IPS-18a (cell line): Measurements from ENCODE around the gene AAK1.
"Not testable (repeated sequence)": the region's sequence is repeated elsewhere in the genome, so short reads cannot be mapped to it uniquely, and the experiment has no call there.

Source experiments
- H3K27ac ChIP-seq: one replicate; pipeline ENCODE4 v1.5.1; 2013; ENCODE audit warnings: low read length
- H3K27me3 ChIP-seq: one replicate; pipeline ENCODE4 v1.6.1; 2013; ENCODE audit warnings: mild to moderate bottlenecking, low read length; ENCODE audit not compliant: control insufficient read depth, insufficient read depth
- H3K36me3 ChIP-seq: one replicate; pipeline ENCODE4 v1.6.1; 2013; ENCODE audit warnings: low read depth, low read length; ENCODE audit not compliant: control insufficient read depth
- H3K4me1 ChIP-seq: one replicate; pipeline ENCODE4 v1.6.1; 2013; ENCODE audit warnings: low read depth, low read length; ENCODE audit not compliant: control insufficient read depth
- H3K4me3 ChIP-seq: one replicate; pipeline ENCODE4 v1.5.1; 2013; ENCODE audit warnings: low read length
- H3K9ac ChIP-seq: one replicate; pipeline ENCODE4 v1.6.1; 2013; ENCODE audit warnings: mild to moderate bottlenecking, low read length, moderate library complexity
- H3K9me3 ChIP-seq: one replicate; pipeline ENCODE4 v1.6.1; 2013; ENCODE audit warnings: low read depth, low read length; ENCODE audit not compliant: control insufficient read depth

The AAK1 gene

GRCh38 chr2:69436596-69436937 lies 207.0 kb downstream of the AAK1 start:
- Histone ChIP-seq H3K27me3 (no peaks in the 10 kb centered on the region), H3K9me3 (no peaks in the 10 kb centered on the region), H3K4me1 (peaks cover 22% of the 10 kb centered on the region), H3K4me3 (peak overlapping the region; percentile 87), H3K27ac (peak overlapping the region; percentile 13), H3K9ac (peak overlapping the region; percentile 67), H3K36me3 (no peaks in the 10 kb centered on the region)

- Histone ChIP-seq H3K4me1 (peaks cover 22% of the 10 kb centered on the region), H3K9ac (no peak overlapping the region), H3K9me3 (no peaks in the 10 kb centered on the region), H3K27me3 (no peaks in the 10 kb centered on the region), H3K27ac (no peak overlapping the region), H3K36me3 (no peaks in the 10 kb centered on the region), H3K4me3 (no peak overlapping the region)
These were observed 208.8 kb downstream of the AAK1 start for GRCh38 chr2:69434753-69435152.

GRCh38 chr2:69429491-69430183 lies 213.9 kb downstream of the AAK1 start:
- H3K4me1 ChIP-seq, result peaks cover 1% of the 10 kb centered on the region
- no peak overlapping the region for H3K4me3 ChIP-seq
- H3K9me3 ChIP-seq, result no peaks in the 10 kb centered on the region
- H3K9ac ChIP-seq, result no peak overlapping the region
- peaks cover 4% of the 10 kb centered on the region for H3K36me3 ChIP-seq
- H3K27ac ChIP-seq, result no peak overlapping the region
- no peaks in the 10 kb centered on the region for H3K27me3 ChIP-seq

- Histone ChIP-seq H3K27me3 (no peaks in the 10 kb centered on the region), H3K4me1 (no peaks in the 10 kb centered on the region), H3K4me3 (no peak overlapping the region), H3K9me3 (no peaks in the 10 kb centered on the region), H3K36me3 (peaks cover 4% of the 10 kb centered on the region), H3K9ac (no peak overlapping the region), H3K27ac (no peak overlapping the region)
These were observed 214.6 kb downstream of the AAK1 start for GRCh38 chr2:69428981-69429380.

- H3K27me3 ChIP-seq, result no peaks in the 10 kb centered on the region
- no peaks in the 10 kb centered on the region for H3K4me1 ChIP-seq
- H3K36me3 ChIP-seq, result peaks cover 10% of the 10 kb centered on the region
- no peak overlapping the region for H3K4me3 ChIP-seq
- H3K27ac ChIP-seq, result no peak overlapping the region
- H3K9ac ChIP-seq, result no peak overlapping the region
- no peaks in the 10 kb centered on the region for H3K9me3 ChIP-seq
These were observed 219.1 kb downstream of the AAK1 start for GRCh38 chr2:69424419-69424818.

GRCh38 chr2:69422198-69422597 lies 221.3 kb downstream of the AAK1 start:
- no peak overlapping the region for H3K4me3 ChIP-seq
- H3K36me3 ChIP-seq, result peaks cover 6% of the 10 kb centered on the region
- H3K9ac ChIP-seq, result no peak overlapping the region
- no peaks in the 10 kb centered on the region for H3K4me1 ChIP-seq
- no peak overlapping the region for H3K27ac ChIP-seq
- no peaks in the 10 kb centered on the region for H3K9me3 ChIP-seq
- no peaks in the 10 kb centered on the region for H3K27me3 ChIP-seq

- H3K4me1 ChIP-seq, H3K27ac ChIP-seq, H3K4me3 ChIP-seq, H3K36me3 ChIP-seq, H3K27me3 ChIP-seq, H3K9ac ChIP-seq, H3K9me3 ChIP-seq: not testable (repeated sequence)
These were observed 224.4 kb downstream of the AAK1 start for GRCh38 chr2:69419111-69419510.

GRCh38 chr2:69416147-69416546 lies 227.4 kb downstream of the AAK1 start:
- no peak overlapping the region for H3K27ac ChIP-seq
- H3K4me1 ChIP-seq, result no peaks in the 10 kb centered on the region
- peaks cover 10% of the 10 kb centered on the region for H3K36me3 ChIP-seq
- H3K9me3 ChIP-seq, result no peaks in the 10 kb centered on the region
- H3K27me3 ChIP-seq, result no peaks in the 10 kb centered on the region
- no peak overlapping the region for H3K9ac ChIP-seq
- H3K4me3 ChIP-seq, result no peak overlapping the region
